Colonic mucosa (tissue), 4 donors: ENCODE results near the gene RAPGEF5. TPM values are rescaled to one million over a fixed set of nuclear protein-coding genes. Genes with fewer than 3 reads are reported as not detected.

ENCODE experiments used
- DNase-seq: peaks from one replicate; pipeline ENCODE4 v3.0.0-alpha.2; 2020
- H3K27ac ChIP-seq: fragments of 200-600 bp; one replicate; pipeline ENCODE4 v1.8.0; 2021
- H3K27me3 ChIP-seq: fragments of 200-600 bp; one replicate; pipeline ENCODE4 v1.8.0; 2021
- H3K36me3 ChIP-seq: fragments of 200-600 bp; one replicate; pipeline ENCODE4 v1.8.0; 2021
- H3K4me1 ChIP-seq: fragments of 200-600 bp; one replicate; pipeline ENCODE4 v1.8.0; 2021; ENCODE audit warnings: mild to moderate bottlenecking
- H3K4me3 ChIP-seq: fragments of 200-600 bp; one replicate; pipeline ENCODE4 v1.8.0; 2021
- H3K9ac ChIP-seq, 2 donors: one replicate each; pipeline ENCODE4 v1.7.0; 2013; ENCODE audit warnings: control low read depth in 2 of 2, low read depth in 2 of 2, low read length in 2 of 2
- H3K9me3 ChIP-seq: fragments of 200-600 bp; one replicate; pipeline ENCODE4 v1.8.0; 2021
- intact Hi-C: fragments of 100-400 bp; cut with DNase I; formaldehyde crosslinking; loops from one replicate; pipeline ENCODE4 v1.14.1; 2022
- total RNA-seq, 2 donors: library from RNA; stranded (reverse); fragmentation: NEBNext Ultra II Directional in 1 of 2; extraction: Animal tissue kit (Norgen Biotek cat#: 25700) in 1 of 2; gene quantifications; one replicate each; pipeline ENCODE4 v1.2.1, GENCODE V29; 2021
- TF ChIP-seq, protein P1 (sequence below): fragments of 200-600 bp; IDR thresholded peaks from one replicate; pipeline ENCODE4 v1.8.0; 2022; ENCODE audit warnings: antibody characterized with exemption, mild to moderate bottlenecking
- donor health status: healthy.
- donor health status: DM: no; HTN: no; CAD: no.
- donor health status: DM: no; HTN: no; CAD: no.

The RAPGEF5 gene
- total RNA-seq, 2 donors from 2014 or later = 39.9 to 42.2 TPM

GRCh38 chr7:22361320-22361719 lies 4.4 kb upstream of the RAPGEF5 start:
- intact Hi-C loops = no loop called here
- Histone ChIP-seq H3K4me1 (no peaks in the 10 kb centered on the region), H3K27ac (no peak overlapping the region), H3K4me3 (no peak overlapping the region), H3K27me3 (no peaks in the 10 kb centered on the region), H3K9me3 (no peaks in the 10 kb centered on the region), H3K36me3 (no peaks in the 10 kb centered on the region), H3K9ac (no peak overlapping the region)
- DNase-seq = no peak
- TF ChIP-seq, protein P1, sequence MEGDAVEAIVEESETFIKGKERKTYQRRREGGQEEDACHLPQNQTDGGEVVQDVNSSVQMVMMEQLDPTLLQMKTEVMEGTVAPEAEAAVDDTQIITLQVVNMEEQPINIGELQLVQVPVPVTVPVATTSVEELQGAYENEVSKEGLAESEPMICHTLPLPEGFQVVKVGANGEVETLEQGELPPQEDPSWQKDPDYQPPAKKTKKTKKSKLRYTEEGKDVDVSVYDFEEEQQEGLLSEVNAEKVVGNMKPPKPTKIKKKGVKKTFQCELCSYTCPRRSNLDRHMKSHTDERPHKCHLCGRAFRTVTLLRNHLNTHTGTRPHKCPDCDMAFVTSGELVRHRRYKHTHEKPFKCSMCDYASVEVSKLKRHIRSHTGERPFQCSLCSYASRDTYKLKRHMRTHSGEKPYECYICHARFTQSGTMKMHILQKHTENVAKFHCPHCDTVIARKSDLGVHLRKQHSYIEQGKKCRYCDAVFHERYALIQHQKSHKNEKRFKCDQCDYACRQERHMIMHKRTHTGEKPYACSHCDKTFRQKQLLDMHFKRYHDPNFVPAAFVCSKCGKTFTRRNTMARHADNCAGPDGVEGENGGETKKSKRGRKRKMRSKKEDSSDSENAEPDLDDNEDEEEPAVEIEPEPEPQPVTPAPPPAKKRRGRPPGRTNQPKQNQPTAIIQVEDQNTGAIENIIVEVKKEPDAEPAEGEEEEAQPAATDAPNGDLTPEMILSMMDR = no peak

DNA sequence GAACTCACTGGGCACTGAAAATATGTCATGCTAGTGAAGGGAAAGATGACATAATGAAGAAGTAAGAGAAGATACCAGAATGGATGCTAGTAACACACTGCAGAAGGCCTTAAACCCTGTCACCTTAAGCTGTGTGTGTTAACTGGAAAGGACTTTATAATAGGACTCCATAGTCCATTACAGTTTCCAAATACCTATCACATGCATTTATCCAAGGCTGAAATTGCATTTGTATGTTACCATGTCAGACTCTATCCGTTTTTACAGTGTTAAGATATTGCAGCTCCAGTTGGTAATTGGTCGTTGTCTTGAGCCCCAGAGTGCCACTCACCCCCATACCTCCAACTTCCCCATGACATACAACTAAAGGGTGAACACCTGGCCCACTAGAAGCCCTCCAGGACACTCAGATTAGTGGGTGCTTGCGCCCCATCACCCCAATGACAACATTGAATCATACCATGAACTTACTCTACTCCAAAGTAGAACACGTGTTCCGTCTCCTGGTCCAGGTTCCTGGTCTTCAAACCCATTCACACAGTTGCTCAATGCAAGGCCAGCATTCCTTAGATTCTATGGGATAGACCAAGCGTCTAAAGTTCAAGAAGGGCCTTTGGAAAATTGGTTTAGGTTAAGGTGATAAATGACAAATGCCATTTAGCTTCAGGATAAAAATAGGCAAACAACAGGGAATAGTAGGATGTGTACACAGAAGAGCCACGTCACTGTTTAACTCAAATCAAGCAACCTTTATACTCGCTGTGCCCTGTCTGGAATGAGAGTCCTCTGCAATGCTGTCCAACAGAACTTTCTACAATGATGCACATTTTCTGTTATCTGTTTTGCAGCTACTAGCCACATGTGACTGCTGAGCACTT lies 2.1 kb upstream of the RAPGEF5 start:
- TF ChIP-seq, protein P1 = no peak
- no peak for DNase-seq
- H3K27ac ChIP-seq = no peak overlapping the region

GRCh38 chr7:22357311-22358175 lies 589 bp upstream of the RAPGEF5 start:
- Histone ChIP-seq H3K27me3 (no peaks in the 10 kb centered on the region), H3K36me3 (no peaks in the 10 kb centered on the region), H3K4me1 (no peaks in the 10 kb centered on the region), H3K9me3 (no peaks in the 10 kb centered on the region), H3K27ac (peak overlapping the region; percentile 88), H3K4me3 (peak overlapping the region; percentile 25), H3K9ac (peak overlapping the region in 1 of 2 donors; percentile 77)
- peak; percentile 72 for DNase-seq
- intact Hi-C loops = no loop called here
- TF ChIP-seq, protein P1 = no peak

More for the DNA sequence above, 2.1 kb upstream of the RAPGEF5 start:
- H3K9me3 ChIP-seq = no peaks in the 10 kb centered on the region
- no peaks in the 10 kb centered on the region for H3K4me1 ChIP-seq
- H3K4me3 ChIP-seq = no peak overlapping the region
- intact Hi-C loops = no loop called here
- H3K27me3 ChIP-seq = no peaks in the 10 kb centered on the region
- H3K36me3 ChIP-seq = no peaks in the 10 kb centered on the region
- no peak overlapping the region for H3K9ac ChIP-seq

DNA sequence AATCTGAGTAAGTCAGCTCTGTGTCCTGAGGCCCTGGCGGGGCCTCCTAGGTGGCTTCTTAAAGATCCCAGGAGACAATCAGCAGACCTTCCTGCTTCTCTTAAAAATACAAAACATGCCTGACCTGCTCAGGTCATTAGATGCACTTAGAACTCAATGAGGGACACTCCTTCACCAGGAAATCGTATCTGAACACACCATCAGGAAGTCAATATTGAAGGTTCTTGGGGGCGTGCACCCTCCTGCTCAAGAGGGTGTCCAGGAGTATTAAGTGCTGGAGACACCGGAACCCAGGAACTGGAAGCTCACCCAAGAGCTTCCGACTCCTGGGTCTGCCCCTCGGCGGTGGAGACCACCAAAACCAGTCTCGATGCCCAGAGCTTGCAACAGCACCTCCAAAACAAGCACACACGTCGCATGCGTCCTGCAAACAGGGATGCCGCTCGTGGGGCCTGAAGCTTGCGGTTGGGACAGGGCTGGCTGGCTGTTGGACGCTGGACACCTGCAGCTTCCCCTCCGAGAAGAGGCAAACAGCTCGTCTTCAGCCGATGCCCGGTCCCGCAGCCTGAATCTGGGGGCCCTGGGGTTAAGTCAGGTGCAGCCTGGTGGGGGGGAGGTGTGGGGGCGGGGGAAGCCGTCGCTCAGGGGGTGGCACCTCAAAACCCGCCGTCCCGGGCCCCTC lies 803 bp downstream of the RAPGEF5 start:
- H3K36me3 ChIP-seq = no peaks in the 10 kb centered on the region
- TF ChIP-seq, protein P1 = no peak
- intact Hi-C loops = no loop called here
- H3K9me3 ChIP-seq = no peaks in the 10 kb centered on the region
- peak overlapping the region; percentile 73 to 94 for H3K9ac ChIP-seq
- no peaks in the 10 kb centered on the region for H3K4me1 ChIP-seq
- H3K27ac ChIP-seq = peak overlapping the region; percentile 88
- peak; percentile 63 for DNase-seq
- H3K4me3 ChIP-seq = peak overlapping the region; percentile 56
- no peaks in the 10 kb centered on the region for H3K27me3 ChIP-seq

DNA sequence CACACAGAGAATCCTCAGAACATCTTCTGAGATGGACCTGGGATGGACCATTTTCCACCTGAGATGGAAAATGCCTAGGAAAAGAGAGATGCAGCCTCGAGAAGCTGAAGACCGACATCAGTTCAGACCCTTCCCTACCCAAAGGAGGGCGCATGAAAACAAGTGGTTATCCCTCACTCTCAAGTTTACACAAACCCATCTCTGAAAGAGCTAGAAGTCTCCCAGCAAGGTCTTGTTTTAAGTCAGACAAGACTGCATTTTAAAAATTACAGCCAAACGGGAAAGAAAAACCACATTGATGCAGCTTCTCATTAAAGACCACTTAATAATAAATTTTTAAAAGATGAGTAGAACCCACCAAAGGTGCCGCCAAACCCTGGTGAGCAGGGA lies 1.3 kb downstream of the RAPGEF5 start:
- H3K4me1 ChIP-seq = no peaks in the 10 kb centered on the region
- H3K9me3 ChIP-seq = no peaks in the 10 kb centered on the region
- H3K27me3 ChIP-seq = no peaks in the 10 kb centered on the region
- H3K4me3 ChIP-seq = peak overlapping the region; percentile 56
- intact Hi-C loops = no loop called here
- TF ChIP-seq, protein P1 = no peak
- H3K36me3 ChIP-seq = no peaks in the 10 kb centered on the region
- H3K9ac ChIP-seq = peak overlapping the region in 1 of 2 donors; percentile 94
- no peak for DNase-seq
- peak overlapping the region; percentile 88 for H3K27ac ChIP-seq
